Right atrium auricular region (tissue), 2 donors: ENCODE results near the gene MAT1A. TPM values are rescaled to one million over a fixed set of nuclear protein-coding genes. Genes with fewer than 3 reads are reported as not detected.
"Not testable (repeated sequence)": the region's sequence is repeated elsewhere in the genome, so short reads cannot be mapped to it uniquely, and the experiment has no call there.

ENCODE experiments used
- DNase-seq: peaks from one replicate; pipeline ENCODE4 v3.0.0-alpha.2; 2019; ENCODE audit warnings: low spot score
- H3K27ac ChIP-seq, 2 donors: fragments of 200-600 bp; sonication (generic); 1 replicate in 1 of 2; 2 replicates in 1 of 2; pipeline ENCODE4 v1.5.1; 2016 to 2019
- H3K27me3 ChIP-seq, 2 donors: fragments of 200-600 bp; sonication (generic); one replicate each; pipeline versions ENCODE4 v1.5.1 to v1.6.0; 2017 to 2019
- H3K36me3 ChIP-seq: fragments of 200-600 bp; sonication (generic); one replicate; pipeline ENCODE4 v1.5.1; 2016
- H3K4me1 ChIP-seq, 2 donors: fragments of 200-600 bp; sonication (generic); one replicate each; pipeline versions ENCODE4 v1.5.1 to v1.6.0; 2017 to 2019
- H3K4me3 ChIP-seq, 2 donors: fragments of 200-600 bp; sonication (generic); 1 replicate in 1 of 2; 2 replicates in 1 of 2; pipeline ENCODE4 v1.5.1; 2017 to 2019; ENCODE audit warnings: mild to moderate bottlenecking in 1 of 2, moderate library complexity in 1 of 2
- H3K9me3 ChIP-seq, 2 donors: fragments of 200-600 bp; sonication (generic); one replicate each; pipeline ENCODE4 v1.5.1; 2019
- total RNA-seq, 2 donors: library from RNA; depleted of rRNA; stranded (reverse); fragments of >200 nt; gene quantifications; one replicate each; pipeline ENCODE4 v1.1.0, GENCODE V29; 2016
- TF ChIP-seq, protein P1 (sequence below), 2 donors: fragments of 200-600 bp; sonication (generic); IDR thresholded peaks; one replicate each; pipeline ENCODE4 v1.5.1; 2019; ENCODE audit warnings: antibody characterized with exemption in 2 of 2

MAT1A gene
- total RNA-seq, 2 donors from 2014 or later = not detected

GRCh38 chr10:80318742-80319141, 29.3 kb upstream of the MAT1A start:
- Histone ChIP-seq H3K9me3 (no peaks in the 10 kb centered on the region), H3K4me3 (no peak overlapping the region), H3K27ac (no peak overlapping the region), H3K4me1 (no peaks in the 10 kb centered on the region), H3K27me3 (no peaks in the 10 kb centered on the region), H3K36me3 (no peaks in the 10 kb centered on the region)
- DNase-seq = no peak
- TF ChIP-seq, protein P1, sequence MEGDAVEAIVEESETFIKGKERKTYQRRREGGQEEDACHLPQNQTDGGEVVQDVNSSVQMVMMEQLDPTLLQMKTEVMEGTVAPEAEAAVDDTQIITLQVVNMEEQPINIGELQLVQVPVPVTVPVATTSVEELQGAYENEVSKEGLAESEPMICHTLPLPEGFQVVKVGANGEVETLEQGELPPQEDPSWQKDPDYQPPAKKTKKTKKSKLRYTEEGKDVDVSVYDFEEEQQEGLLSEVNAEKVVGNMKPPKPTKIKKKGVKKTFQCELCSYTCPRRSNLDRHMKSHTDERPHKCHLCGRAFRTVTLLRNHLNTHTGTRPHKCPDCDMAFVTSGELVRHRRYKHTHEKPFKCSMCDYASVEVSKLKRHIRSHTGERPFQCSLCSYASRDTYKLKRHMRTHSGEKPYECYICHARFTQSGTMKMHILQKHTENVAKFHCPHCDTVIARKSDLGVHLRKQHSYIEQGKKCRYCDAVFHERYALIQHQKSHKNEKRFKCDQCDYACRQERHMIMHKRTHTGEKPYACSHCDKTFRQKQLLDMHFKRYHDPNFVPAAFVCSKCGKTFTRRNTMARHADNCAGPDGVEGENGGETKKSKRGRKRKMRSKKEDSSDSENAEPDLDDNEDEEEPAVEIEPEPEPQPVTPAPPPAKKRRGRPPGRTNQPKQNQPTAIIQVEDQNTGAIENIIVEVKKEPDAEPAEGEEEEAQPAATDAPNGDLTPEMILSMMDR (IDR thresholded peaks at IDR 0.05) = no peak

DNA sequence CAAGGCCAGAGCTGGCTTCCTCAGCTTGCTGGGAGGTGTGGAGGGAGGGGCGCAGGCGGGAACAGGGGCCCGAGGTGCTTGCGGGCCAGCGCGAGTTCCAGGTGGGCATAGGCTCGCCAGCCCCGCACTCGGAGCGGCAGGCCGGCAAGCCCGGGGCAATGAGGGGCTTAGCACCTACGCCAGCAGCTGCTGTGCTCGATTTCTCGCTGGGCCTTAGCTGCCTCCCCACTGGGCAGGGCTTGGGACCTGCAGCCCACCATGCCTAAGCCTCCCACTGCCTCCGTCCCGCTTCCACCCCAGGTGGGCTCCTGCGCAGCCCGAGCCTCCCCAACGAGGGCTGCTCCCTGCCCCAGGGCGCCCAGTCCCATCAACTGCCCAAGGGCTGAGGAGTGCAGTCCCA, 25.9 kb upstream of the MAT1A start:
- H3K4me3 ChIP-seq = no peak overlapping the region
- no peaks in the 10 kb centered on the region for H3K9me3 ChIP-seq

GRCh38 chr10:80313523-80313922, 24.1 kb upstream of the MAT1A start:
- TF ChIP-seq, protein P1 (IDR thresholded peaks at IDR 0.05) = no peak
- Histone ChIP-seq H3K36me3 (no peaks in the 10 kb centered on the region), H3K27ac (no peak overlapping the region), H3K27me3 (no peaks in the 10 kb centered on the region), H3K4me3 (no peak overlapping the region), H3K9me3 (no peaks in the 10 kb centered on the region), H3K4me1 (no peaks in the 10 kb centered on the region)
- no peak for DNase-seq

More for the DNA sequence above, 25.9 kb upstream of the MAT1A start:
- Histone ChIP-seq H3K4me1 (no peaks in the 10 kb centered on the region), H3K27ac (no peak overlapping the region), H3K36me3 (no peaks in the 10 kb centered on the region), H3K27me3 (no peaks in the 10 kb centered on the region)
- TF ChIP-seq, protein P1 (IDR thresholded peaks at IDR 0.05) = no peak
- no peak for DNase-seq

GRCh38 chr10:80305989-80306388, 16.5 kb upstream of the MAT1A start:
- not testable (repeated sequence) for H3K4me1 ChIP-seq, H3K9me3 ChIP-seq, H3K27me3 ChIP-seq, DNase-seq, H3K27ac ChIP-seq, H3K4me3 ChIP-seq, H3K36me3 ChIP-seq

GRCh38 chr10:80296942-80297341, 7.5 kb upstream of the MAT1A start:
- Histone ChIP-seq H3K36me3 (no peaks in the 10 kb centered on the region), H3K4me1 (no peaks in the 10 kb centered on the region), H3K27me3 (no peaks in the 10 kb centered on the region), H3K9me3 (peaks cover 0 to 26% of the 10 kb centered on the region in 2 donors), H3K27ac (no peak overlapping the region), H3K4me3 (no peak overlapping the region)
- DNase-seq = no peak
- TF ChIP-seq, protein P1 (IDR thresholded peaks at IDR 0.05) = no peak

DNA sequence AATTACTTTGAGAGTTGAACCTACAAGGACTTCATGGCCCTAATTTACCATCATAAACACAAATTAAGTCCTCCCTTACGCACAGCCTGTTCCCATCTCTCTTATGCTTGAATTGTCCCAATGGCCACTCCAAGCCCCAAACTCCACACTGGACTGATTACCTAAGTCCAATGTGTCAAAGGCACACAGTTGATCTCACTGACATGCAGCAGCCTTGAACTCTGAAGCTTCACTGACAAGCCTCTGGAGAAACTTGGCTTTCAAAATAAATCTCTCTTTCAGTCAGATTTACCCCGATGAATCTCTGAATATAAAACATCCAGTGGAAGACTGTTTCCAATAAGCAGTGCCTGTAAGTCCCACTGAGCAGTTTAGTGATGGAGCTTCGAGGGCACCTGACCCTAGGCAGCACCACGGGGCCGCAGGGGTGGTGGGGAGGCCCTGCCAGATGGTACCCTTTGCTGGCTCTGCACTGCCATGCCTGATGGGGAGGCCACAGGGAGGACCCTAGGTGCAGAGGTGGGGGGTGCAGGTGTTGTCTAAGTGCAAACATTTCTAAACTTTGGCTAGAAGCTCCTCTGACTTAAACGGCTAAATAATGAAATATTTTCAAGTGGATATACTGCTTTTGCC, 3.3 kb upstream of the MAT1A start:
- Histone ChIP-seq H3K27ac (no peak overlapping the region), H3K4me3 (no peak overlapping the region), H3K4me1 (no peaks in the 10 kb centered on the region), H3K27me3 (no peaks in the 10 kb centered on the region), H3K36me3 (no peaks in the 10 kb centered on the region), H3K9me3 (peaks cover 0 to 4% of the 10 kb centered on the region in 2 donors)
- TF ChIP-seq, protein P1 (IDR thresholded peaks at IDR 0.05) = no peak
- DNase-seq = no peak
